ENCODE measurements around the gene CAPN10. TPM values are rescaled to one million over a fixed set of nuclear protein-coding genes. Genes with fewer than 3 reads are reported as not detected.

The CAPN10 gene
- total RNA-seq, 1 experiment from 2014 or later: 27.8 TPM

DNA sequence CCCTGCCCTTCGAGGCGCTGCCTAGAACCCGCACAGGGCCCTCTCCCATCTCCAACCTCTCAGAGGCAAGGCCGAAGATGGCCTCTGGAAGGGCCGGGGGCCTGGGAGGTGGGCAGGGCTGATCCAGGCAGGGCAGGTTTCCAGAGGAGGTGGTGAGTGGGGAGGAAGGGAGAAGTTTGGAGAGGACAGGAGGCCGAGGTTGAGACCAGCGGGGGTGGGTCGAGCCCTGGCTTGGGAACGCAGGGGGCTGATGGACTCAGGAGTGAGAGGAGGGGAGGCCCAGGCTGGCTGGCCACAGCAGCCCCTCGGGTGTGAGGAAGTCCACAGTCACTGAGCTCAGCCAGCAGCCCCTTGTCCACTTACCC is 10.5 kb downstream of the CAPN10 start:
- Mint-ChIP-seq H3K27ac (ENCODE audit: unreplicated experiment) (no peak overlapping the region), H3K4me3 (ENCODE audit: unreplicated experiment) (no peak overlapping the region), H3K36me3 (ENCODE audit: insufficient read depth, unreplicated experiment) (no peaks in the 10 kb centered on the region), H3K4me1 (ENCODE audit: low read depth, unreplicated experiment) (no peaks in the 10 kb centered on the region), H3K27me3 (ENCODE audit: insufficient read depth, unreplicated experiment) (no peaks in the 10 kb centered on the region), H3K9me3 (ENCODE audit: unreplicated experiment) (no peaks in the 10 kb centered on the region)
- no peaks in the 10 kb centered on the region for H3K9me3 ChIP-seq
- intact Hi-C loops (cut with micrococcal nuclease; ENCODE audit: unreplicated experiment): no loop called here
- no peaks in the 10 kb centered on the region for H3K4me1 ChIP-seq
- BruUV-seq (replicated peaks): no TSS peak
- H3K36me3 ChIP-seq (ENCODE audit: control insufficient read depth, insufficient read depth, low read length): no peaks in the 10 kb centered on the region; the same call in 1 of the 2 replicates
- H3K27me3 ChIP-seq (replicated peaks; ENCODE audit: control insufficient read depth, insufficient read depth, low read length): no peaks in the 10 kb centered on the region
- peak in 1 of 2 experiments; percentile 8 for DNase-seq
- TF ChIP-seq, protein P1, sequence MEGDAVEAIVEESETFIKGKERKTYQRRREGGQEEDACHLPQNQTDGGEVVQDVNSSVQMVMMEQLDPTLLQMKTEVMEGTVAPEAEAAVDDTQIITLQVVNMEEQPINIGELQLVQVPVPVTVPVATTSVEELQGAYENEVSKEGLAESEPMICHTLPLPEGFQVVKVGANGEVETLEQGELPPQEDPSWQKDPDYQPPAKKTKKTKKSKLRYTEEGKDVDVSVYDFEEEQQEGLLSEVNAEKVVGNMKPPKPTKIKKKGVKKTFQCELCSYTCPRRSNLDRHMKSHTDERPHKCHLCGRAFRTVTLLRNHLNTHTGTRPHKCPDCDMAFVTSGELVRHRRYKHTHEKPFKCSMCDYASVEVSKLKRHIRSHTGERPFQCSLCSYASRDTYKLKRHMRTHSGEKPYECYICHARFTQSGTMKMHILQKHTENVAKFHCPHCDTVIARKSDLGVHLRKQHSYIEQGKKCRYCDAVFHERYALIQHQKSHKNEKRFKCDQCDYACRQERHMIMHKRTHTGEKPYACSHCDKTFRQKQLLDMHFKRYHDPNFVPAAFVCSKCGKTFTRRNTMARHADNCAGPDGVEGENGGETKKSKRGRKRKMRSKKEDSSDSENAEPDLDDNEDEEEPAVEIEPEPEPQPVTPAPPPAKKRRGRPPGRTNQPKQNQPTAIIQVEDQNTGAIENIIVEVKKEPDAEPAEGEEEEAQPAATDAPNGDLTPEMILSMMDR (IDR thresholded peaks at IDR 0.05; ENCODE audit: insufficient read depth in 1 of 2, low read depth in 1 of 2, low read length in 1 of 2, severe bottlenecking in 1 of 2, unreplicated experiment in 1 of 2): no peak
- no peak overlapping the region for H3K4me3 ChIP-seq (ENCODE audit: low read depth, low read length)
- CTCF ChIA-PET: interaction anchor here (1.0 kb wide), 1 partner anchor 10 kb away, joined by 3 read pairs; no protein-coding TSS in a partner anchor
- POLR2A ChIA-PET: no interaction called here

DNA sequence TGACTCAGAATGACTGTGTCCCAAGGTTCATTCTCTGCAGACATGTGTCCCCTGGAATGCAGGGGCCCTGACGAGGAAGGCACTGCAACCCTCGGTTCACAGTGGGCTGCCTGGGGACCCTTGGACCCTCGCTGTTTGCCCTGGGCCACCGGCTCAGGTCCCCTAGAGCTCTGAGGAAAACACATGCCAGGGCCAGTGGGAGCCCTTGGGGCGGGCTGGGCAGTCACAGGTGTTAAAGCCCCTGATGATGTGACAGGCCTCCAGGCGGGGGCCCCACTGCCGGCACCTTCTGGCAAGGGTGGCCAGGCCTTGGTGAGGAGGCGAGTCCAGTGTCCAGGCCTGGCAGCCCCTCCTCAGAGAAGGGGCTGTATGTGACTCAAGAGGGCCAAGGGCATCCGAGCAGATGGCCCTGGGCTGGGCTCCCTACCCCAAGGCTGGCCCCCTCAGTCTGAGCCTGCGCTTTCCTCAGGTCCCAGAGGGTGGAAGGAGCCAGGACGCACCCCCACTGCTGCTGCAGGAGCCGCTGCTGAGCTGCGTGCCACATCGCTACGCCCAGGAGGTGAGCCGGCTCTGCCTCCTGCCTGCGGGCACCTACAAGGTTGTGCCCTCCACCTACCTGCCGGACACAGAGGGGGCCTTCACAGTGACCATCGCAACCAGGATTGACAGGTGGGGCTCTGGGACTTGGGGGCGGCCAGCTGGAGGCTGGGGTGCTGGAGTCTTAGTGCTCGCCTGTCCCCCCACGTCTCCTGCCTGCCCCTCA is 11.1 kb downstream of the CAPN10 start:
- no peaks in the 10 kb centered on the region for H3K27me3 Mint-ChIP-seq (ENCODE audit: insufficient read depth, unreplicated experiment)
- no peaks in the 10 kb centered on the region for H3K27me3 ChIP-seq (replicated peaks; ENCODE audit: control insufficient read depth, insufficient read depth, low read length)
- H3K9me3 Mint-ChIP-seq (ENCODE audit: unreplicated experiment): no peaks in the 10 kb centered on the region
- H3K36me3 ChIP-seq (ENCODE audit: control insufficient read depth, insufficient read depth, low read length): no peaks in the 10 kb centered on the region; the same call in 1 of the 2 replicates
- intact Hi-C loops (cut with micrococcal nuclease; ENCODE audit: unreplicated experiment): no loop called here
- H3K27ac Mint-ChIP-seq (ENCODE audit: unreplicated experiment): no peak overlapping the region
- BruUV-seq (replicated peaks): no TSS peak
- no peaks in the 10 kb centered on the region for H3K4me1 ChIP-seq
- POLR2A ChIA-PET: no interaction called here
- H3K9me3 ChIP-seq: no peaks in the 10 kb centered on the region
- TF ChIP-seq, protein P1 (IDR thresholded peaks at IDR 0.05; ENCODE audit: insufficient read depth in 1 of 2, low read depth in 1 of 2, low read length in 1 of 2, severe bottlenecking in 1 of 2, unreplicated experiment in 1 of 2): no peak
- peak in 1 of 2 experiments; percentile 13 for DNase-seq
- no peaks in the 10 kb centered on the region for H3K36me3 Mint-ChIP-seq (ENCODE audit: insufficient read depth, unreplicated experiment)
- H3K4me1 Mint-ChIP-seq (ENCODE audit: low read depth, unreplicated experiment): no peaks in the 10 kb centered on the region
- H3K4me3 ChIP-seq (ENCODE audit: low read depth, low read length): no peak overlapping the region
- CTCF ChIA-PET: interaction anchor here (1.0 kb wide), 1 partner anchor 11 kb away, joined by 3 read pairs; no protein-coding TSS in a partner anchor
- H3K4me3 Mint-ChIP-seq (ENCODE audit: unreplicated experiment): no peak overlapping the region

DNA sequence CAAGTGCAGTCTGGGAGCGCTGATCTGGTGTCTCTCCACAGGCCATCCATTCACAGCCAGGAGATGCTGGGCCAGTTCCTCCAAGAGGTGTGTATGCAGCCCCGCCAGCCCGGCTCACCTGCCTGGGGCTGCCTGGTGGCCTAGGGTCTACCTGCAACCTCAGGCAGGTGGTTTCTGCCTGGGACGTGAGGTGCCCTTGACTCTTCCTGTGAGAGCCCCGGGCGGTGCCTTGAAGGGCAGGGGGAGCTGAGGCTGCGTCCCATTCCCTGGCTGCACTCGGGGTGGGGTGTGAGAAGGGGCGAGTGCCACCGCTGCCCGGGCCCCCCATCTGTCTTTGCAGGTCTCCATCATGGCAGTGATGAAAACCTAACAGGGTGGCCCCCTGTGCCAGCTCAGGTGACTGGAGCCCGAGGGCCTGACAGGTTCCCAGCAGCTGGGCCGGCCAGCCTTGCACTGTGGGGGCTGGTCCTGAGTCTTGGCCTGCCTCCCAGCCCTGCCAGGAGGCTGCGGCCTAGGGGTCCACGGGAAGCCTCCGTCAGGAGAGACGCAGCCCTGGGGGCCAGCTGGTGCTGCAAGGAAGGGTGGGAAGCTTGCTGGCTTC is 11.9 kb downstream of the CAPN10 start:
- CTCF ChIA-PET: no interaction called here
- BruUV-seq (replicated peaks): no TSS peak

More for the DNA sequence above, 11.9 kb downstream of the CAPN10 start:
- intact Hi-C loops (cut with micrococcal nuclease; ENCODE audit: unreplicated experiment): no loop called here
- POLR2A ChIA-PET: no interaction called here
- Histone ChIP-seq H3K4me3 (ENCODE audit: low read depth, low read length) (no peak overlapping the region), H3K36me3 (ENCODE audit: control insufficient read depth, insufficient read depth, low read length) (no peaks in the 10 kb centered on the region; the same call in 1 of the 2 replicates), H3K9me3 (no peaks in the 10 kb centered on the region), H3K27me3 (replicated peaks; ENCODE audit: control insufficient read depth, insufficient read depth, low read length) (no peaks in the 10 kb centered on the region), H3K4me1 (no peaks in the 10 kb centered on the region)
- no peak overlapping the region for H3K4me3 Mint-ChIP-seq (ENCODE audit: unreplicated experiment)
- TF ChIP-seq, protein P1 (IDR thresholded peaks at IDR 0.05; ENCODE audit: insufficient read depth in 1 of 2, low read depth in 1 of 2, low read length in 1 of 2, severe bottlenecking in 1 of 2, unreplicated experiment in 1 of 2): no peak
- no peaks in the 10 kb centered on the region for H3K27me3 Mint-ChIP-seq (ENCODE audit: insufficient read depth, unreplicated experiment)
- no peaks in the 10 kb centered on the region for H3K4me1 Mint-ChIP-seq (ENCODE audit: low read depth, unreplicated experiment)
- DNase-seq: peak in 1 of 2 experiments; percentile 25
- no peaks in the 10 kb centered on the region for H3K9me3 Mint-ChIP-seq (ENCODE audit: unreplicated experiment)
- no peak overlapping the region for H3K27ac Mint-ChIP-seq (ENCODE audit: unreplicated experiment)
- no peaks in the 10 kb centered on the region for H3K36me3 Mint-ChIP-seq (ENCODE audit: insufficient read depth, unreplicated experiment)
